GM18511 (cell line): ENCODE data around the gene ZNF865.

ENCODE experiments used
- ATAC-seq: cut with Tn5 transposase; IDR thresholded peaks from one replicate; pipeline ENCODE4 v1.9.1; 2021; ENCODE audit warnings: mild to moderate bottlenecking, moderate library complexity; ENCODE audit not compliant: unreplicated experiment

ZNF865 gene

GRCh38 chr19:55643887-55644176, 38.4 kb downstream of the ZNF865 start:
- ATAC-seq, result no peak

GRCh38 chr19:55644191-55644833, 38.9 kb downstream of the ZNF865 start:
- no peak for ATAC-seq

DNA sequence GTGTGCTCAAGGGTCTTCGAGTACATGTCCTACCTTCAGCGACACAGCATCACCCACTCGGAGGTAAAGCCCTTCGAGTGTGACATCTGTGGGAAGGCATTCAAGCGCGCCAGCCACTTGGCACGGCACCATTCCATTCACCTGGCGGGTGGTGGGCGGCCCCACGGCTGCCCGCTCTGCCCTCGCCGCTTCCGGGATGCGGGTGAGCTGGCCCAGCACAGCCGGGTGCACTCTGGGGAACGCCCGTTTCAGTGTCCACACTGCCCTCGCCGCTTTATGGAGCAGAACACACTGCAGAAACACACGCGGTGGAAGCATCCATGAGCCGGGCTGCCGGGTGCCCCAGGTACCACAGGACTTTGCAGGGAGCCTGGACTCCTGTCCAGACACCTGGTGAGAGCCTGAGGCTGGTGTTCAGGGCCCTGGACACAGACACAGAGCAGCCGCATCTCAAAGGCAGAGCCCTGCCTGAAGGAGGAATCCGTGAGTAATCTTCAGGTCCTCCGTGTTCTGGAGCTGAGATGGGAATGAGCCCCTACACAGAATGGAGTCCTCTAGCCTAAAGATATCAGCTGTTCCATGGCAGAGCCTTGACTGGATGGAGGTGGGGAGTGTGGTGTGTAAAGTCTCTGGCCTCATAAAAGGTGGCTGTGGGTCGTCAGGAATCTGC, 39.5 kb downstream of the ZNF865 start:
- no peak for ATAC-seq

- ATAC-seq, result no peak
These were observed 40.0 kb downstream of the ZNF865 start for GRCh38 chr19:55645512-55645881.

GRCh38 chr19:55646889-55647731, 41.7 kb downstream of the ZNF865 start:
- no peak for ATAC-seq

- no peak for ATAC-seq
These were observed 42.5 kb downstream of the ZNF865 start, which contains the start of gene CCDC106 for GRCh38 chr19:55647732-55648584. TSS of gene CCDC106 (plus strand) at chr19:55648212. CDS start at chr19:55649047, 835 bp downstream.

- no peak for ATAC-seq
These were observed 43.3 kb downstream of the ZNF865 start for GRCh38 chr19:55648585-55649267.

DNA sequence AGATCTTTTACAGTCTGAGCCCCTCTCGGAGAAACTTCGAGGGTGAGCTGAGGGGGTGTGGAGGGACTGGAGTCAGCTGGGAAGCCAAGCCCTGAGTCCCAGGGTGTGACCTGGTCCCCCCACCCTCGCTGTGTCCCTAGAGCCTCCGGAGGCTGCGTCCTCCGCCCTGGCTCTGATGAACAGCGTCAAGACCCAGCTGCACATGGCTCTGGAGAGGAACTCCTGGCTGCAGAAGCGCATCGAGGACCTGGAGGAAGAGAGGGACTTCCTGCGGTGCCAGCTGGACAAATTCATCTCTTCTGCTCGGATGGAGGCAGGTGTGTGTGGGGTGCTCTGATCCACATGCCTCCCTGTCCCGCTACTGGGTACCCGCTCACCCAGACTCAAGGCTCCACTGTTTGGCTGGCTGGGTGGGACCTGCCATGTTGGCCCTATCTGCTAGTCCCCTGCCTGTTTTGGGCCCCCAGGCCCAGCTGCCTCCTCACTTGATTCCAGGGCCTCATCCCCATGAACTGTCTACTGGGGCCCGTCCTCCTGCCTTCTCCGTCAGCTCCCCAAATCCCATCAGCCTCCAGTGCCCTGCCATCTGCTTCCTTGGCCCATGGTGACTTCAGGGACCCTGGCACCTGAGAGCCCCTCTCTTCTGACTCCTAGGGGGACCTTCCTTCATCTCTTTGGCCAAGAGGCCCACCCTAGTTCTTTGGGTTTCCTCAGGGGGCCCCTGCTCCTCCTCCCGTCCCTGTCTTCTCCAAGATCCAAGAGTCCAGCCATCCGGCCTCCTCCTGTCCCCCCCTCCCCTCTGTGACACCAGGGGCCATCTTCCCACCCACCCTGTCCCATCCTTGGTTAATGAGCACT, 44.0 kb downstream of the ZNF865 start:
- ATAC-seq, result no peak

DNA sequence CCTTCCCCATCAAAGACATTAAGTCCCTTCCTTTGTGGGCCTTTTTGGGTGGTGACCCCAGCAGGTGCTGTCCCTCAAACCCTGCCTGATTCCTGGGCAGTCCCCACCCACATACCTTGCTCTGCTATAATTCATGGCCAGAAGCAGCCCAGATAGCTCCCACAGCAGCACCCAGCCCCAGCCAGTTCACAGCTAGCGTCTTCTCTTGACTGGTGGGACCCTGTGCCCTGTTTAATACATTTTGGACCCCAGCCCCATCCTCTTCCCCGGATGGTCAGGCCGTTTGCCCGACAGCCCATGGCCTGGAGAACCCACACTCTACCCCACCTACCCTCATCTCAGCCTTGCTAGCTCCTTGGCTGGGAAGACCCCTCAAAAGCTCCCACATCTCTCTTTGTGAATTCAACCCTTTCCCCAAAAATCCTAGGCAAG, 44.7 kb downstream of the ZNF865 start:
- no peak for ATAC-seq

DNA sequence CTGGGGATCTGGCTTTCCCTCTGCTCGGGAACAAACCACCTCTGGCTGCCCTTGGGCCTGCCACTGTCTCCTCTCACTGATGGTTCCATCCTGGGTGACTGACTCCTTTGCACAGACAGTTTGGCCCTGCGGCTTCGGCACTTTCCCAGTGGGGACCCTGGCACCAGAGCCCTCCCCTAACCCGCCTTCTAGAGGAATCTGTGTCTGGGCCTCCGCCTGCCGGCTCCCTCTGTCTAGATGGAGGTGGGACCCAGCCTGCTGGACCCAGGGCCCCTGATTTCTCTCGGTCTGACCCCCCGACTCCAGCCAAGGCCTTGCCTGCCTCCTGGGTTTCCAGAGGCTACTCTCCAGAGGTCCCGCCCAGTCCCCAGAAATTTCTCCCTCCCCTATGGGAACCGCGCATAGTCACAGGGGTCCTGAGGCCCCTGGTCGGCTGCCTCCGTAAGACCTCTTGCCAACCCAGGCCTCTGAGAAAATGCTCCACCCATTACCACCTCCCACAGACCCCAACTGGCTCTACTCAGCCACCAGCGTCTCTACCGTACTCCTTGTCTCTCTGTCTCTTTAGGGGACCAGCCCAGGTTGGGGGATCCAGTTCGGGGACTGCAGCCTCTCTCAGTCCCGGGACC, 45.3 kb downstream of the ZNF865 start:
- no peak for ATAC-seq

DNA sequence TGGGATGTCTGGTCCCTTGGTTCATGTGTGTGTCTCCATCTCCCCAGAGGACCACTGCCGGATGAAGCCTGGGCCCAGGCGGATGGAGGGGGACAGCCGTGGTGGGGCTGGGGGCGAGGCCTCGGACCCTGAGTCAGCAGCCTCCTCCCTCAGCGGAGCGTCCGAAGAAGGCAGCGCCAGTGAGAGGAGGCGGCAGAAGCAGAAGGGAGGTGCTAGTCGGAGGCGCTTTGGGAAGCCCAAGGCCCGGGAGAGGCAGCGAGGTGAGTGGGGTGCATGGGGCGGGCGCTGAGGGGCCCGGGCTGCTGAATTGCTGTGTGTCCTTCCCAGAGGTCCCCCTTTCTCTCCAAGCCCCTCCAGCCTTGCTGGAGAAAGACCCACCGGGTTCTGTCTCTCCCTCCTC, 45.8 kb downstream of the ZNF865 start:
- no peak for ATAC-seq

DNA sequence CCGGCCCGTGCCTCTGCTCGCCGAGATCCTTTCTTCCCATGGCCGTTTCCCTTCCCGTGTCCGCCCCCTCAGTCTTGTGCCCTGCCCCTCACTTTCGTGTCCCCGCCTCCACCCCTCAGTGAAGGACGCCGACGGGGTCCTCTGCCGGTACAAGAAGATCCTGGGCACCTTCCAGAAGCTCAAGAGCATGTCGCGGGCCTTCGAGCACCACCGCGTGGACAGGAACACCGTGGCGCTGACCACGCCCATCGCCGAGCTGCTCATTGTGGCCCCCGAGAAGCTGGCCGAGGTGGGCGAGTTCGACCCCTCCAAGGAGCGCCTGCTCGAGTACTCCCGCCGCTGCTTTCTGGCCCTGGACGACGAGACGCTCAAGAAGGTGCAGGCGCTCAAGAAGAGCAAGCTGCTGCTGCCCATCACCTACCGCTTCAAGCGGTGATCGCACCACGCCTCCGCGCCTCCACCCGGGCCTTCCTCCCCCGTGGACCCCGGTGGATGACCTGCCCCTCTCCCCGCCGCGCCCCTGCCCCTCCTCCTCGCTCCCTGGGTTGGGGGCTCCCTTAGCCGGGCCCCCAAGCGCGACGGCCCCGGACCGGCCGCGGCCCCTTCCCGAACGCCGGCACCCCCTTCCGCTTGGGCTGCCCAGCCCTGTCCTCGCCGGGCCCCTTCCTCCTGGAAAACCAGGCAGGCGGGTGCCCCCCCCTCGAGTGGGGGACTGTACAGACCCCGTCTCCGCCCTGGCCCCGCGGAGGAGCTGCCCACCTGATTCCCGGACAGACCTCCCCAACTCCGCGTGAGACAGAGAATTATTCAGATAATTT, 47.1 kb downstream of the ZNF865 start:
- no peak for ATAC-seq

- ATAC-seq, result peak; percentile 51
These were observed 48.3 kb downstream of the ZNF865 start for GRCh38 chr19:55653651-55654322.

GRCh38 chr19:55654323-55654867, 48.9 kb downstream of the ZNF865 start:
- ATAC-seq, result peak; percentile 66

GRCh38 chr19:55654868-55655647, 49.6 kb downstream of the ZNF865 start, which contains the start of gene U2AF2:
TSS of gene U2AF2 (plus strand) at chr19:55655035. CDS start at chr19:55655105, 70 bp downstream.
- ATAC-seq, result peak; percentile 46

GRCh38 chr19:55655648-55656040, 50.2 kb downstream of the ZNF865 start:
- no peak for ATAC-seq
